Thymus (tissue), 11 donors: ENCODE data around the gene IMMP1L. TPM values are rescaled to one million over a fixed set of nuclear protein-coding genes. Genes with fewer than 3 reads are reported as not detected.
A peak's percentile ranks its signal among the peaks of the same experiment; 100 is the strongest.
"Not testable (repeated sequence)": the region's sequence is repeated elsewhere in the genome, so short reads cannot be mapped to it uniquely, and the experiment has no call there.

Experiments used
- DNase-seq, 9 donors: peaks; one replicate each; pipeline ENCODE4 v3.0.0-alpha.2; 2013; ENCODE audit warnings: low spot score in 9 of 9, low read depth in 6 of 9, missing footprints in 1 of 9
- H3K27ac ChIP-seq, 2 donors: one replicate each; pipeline ENCODE4 v1.5.1; 2013; ENCODE audit warnings: control low read depth in 1 of 2, low read depth in 1 of 2, low read length in 1 of 2, mild to moderate bottlenecking in 1 of 2, moderate library complexity in 1 of 2
- H3K27me3 ChIP-seq, 2 donors: one replicate each; pipeline ENCODE4 v1.5.1; 2013; ENCODE audit warnings: low read length in 1 of 2; ENCODE audit not compliant: control insufficient read depth in 2 of 2, insufficient read depth in 1 of 2
- H3K36me3 ChIP-seq, 2 donors: one replicate each; pipeline ENCODE4 v1.5.1; 2013; ENCODE audit warnings: low read length in 1 of 2, mild to moderate bottlenecking in 1 of 2, moderate library complexity in 1 of 2; ENCODE audit not compliant: control insufficient read depth in 2 of 2, insufficient read depth in 2 of 2
- H3K4me1 ChIP-seq, 2 donors: one replicate each; pipeline ENCODE4 v1.5.1; 2013; ENCODE audit warnings: low read length in 2 of 2; ENCODE audit not compliant: control insufficient read depth in 2 of 2, insufficient read depth in 2 of 2
- H3K4me3 ChIP-seq, 2 donors: one replicate each; pipeline ENCODE4 v1.5.1; 2013; ENCODE audit warnings: low read length in 2 of 2, control low read depth in 1 of 2, mild to moderate bottlenecking in 1 of 2
- H3K9me3 ChIP-seq, 2 donors: one replicate each; pipeline ENCODE4 v1.5.1; 2013; ENCODE audit warnings: low read length in 1 of 2, mild to moderate bottlenecking in 1 of 2; ENCODE audit not compliant: control insufficient read depth in 2 of 2, insufficient read depth in 1 of 2
- WGBS: extraction: QIAGEN DNeasy Blood & Tissue Kit; methylation state at CpG from one replicate; pipeline ENCODE4 v1.1.7; 2013; 5-methylcytosine and 5-hydroxymethylcytosine counted together
- polyA plus RNA-seq: library from polyadenylated mRNA; stranded (reverse); fragments of 200-250 nt; gene quantifications from one replicate; pipeline ENCODE4 v1.2.3, GENCODE V29; 2013
- total RNA-seq: library from RNA; stranded (reverse); fragments of 120-200 nt; gene quantifications from one replicate; pipeline ENCODE4 v1.2.4, GENCODE V29; 2013
- donor health status: healthy.

The IMMP1L gene
- total and polyA plus RNA-seq, 2 donors: 48.6 to 69.0 TPM

DNA sequence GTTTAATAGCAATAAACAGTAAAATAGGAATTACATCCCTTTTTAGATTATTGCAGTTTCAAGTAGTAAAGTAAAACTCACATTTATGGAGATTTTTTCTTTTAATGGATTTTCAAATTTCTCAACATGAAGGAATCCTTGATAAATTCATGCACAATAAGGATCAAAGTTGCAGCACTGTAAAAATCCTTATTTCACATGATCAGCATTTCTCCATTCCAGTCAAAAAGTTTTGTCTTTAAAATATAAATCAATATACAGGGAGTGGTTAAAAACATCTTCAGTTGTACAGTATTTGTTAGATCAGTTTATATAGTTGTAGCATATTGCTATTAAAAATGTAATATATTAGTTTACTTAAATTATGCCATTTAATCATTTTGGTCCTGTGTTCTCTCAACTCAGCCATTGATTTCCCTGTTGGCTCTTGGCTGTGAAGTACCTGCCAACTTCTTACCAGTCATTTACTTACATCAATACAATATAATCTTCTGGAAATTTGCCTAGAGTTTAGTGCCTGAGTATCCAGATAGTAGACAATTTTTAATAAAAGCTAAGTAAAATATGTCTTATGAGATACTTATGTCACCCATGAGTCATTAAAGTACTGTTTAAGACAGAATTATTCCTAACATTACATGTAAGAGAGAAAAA lies 12.2 kb upstream of the IMMP1L start:
- H3K9me3 ChIP-seq: peaks cover 0 to 3% of the 10 kb centered on the region in 2 donors
- H3K27ac ChIP-seq: no peak overlapping the region
- no peaks in the 10 kb centered on the region for H3K4me1 ChIP-seq
- DNase-seq: no peak
- no peak overlapping the region for H3K4me3 ChIP-seq
- H3K27me3 ChIP-seq: no peaks in the 10 kb centered on the region
- H3K36me3 ChIP-seq: peaks cover 0 to 4% of the 10 kb centered on the region in 2 donors

DNA sequence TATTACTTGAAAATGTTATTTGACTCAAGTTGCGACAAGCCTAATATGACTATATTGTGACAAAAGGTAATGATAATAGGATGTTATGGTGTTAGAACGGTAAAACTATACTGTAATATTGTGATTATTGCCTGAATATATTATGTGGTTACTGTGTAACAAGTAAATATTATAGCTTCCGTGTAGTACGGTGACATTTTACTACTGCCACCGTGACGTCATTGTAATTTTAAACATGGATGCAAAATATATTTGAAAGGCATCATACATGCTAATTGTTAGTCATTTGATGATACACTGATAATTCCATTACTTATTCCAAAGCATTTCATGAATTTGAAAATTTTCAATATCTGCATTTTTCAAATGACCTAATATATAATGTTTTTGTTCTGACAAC lies 2.7 kb upstream of the IMMP1L start:
- H3K4me1 ChIP-seq: no peaks in the 10 kb centered on the region
- 88% methylated on average over 6 of the region's 6 CpGs for WGBS
- no peaks in the 10 kb centered on the region for H3K9me3 ChIP-seq

DNA sequence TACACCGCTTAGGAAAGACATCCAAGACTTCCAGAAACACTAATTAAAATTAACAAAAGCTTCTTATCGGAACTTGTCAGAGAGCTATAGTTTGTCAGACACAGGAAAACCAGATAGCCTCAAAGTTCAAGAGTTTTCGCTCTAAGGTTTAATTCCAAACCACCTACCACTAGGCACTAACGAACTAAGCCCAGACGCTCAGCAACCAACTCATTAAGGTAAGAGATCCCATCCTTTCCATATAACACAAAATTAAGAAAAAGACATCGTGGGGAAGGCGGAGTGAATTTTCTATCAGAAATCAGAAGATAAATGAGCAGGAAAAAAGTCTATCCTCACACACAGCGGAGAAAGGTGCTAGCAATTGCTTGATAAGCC lies 382 bp downstream of the IMMP1L start:
- WGBS: 1% methylated on average over 8 of the region's 8 CpGs
- no peaks in the 10 kb centered on the region for H3K9me3 ChIP-seq
- H3K36me3 ChIP-seq: peaks cover 0 to 7% of the 10 kb centered on the region in 2 donors
- peak overlapping the region; percentile 53 to 87 for H3K27ac ChIP-seq
- peak in 1 of 9 donors; percentile 32 for DNase-seq
- H3K4me3 ChIP-seq: peak overlapping the region; percentile 74 to 98
- no peaks in the 10 kb centered on the region for H3K4me1 ChIP-seq
- H3K27me3 ChIP-seq: no peaks in the 10 kb centered on the region

More for the DNA sequence above, 2.7 kb upstream of the IMMP1L start:
- H3K27ac ChIP-seq: no peak overlapping the region
- no peaks in the 10 kb centered on the region for H3K27me3 ChIP-seq
- H3K36me3 ChIP-seq: no peaks in the 10 kb centered on the region
- H3K4me3 ChIP-seq: no peak overlapping the region
- no peak for DNase-seq

DNA sequence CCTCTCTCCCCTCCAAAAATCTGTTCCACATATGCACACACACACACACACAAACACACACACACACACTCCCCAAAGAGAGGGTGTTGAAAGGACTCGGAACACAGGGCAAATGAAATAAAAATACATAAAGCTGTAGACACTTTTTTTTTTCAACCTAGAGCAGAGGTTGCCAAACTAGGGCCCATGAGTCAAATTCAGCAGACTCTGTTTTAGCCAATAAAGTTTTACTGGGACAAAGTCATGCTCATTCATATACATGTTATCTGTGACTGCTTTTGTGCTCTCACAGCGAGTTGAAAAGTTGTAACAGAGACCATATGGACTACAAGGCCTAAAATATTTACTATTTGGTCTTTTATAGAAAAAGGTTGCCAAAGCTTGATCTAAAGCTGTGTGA lies 8.9 kb downstream of the IMMP1L start:
- H3K27me3 ChIP-seq: no peaks in the 10 kb centered on the region
- no peaks in the 10 kb centered on the region for H3K9me3 ChIP-seq
- DNase-seq: no peak
- no peak overlapping the region for H3K4me3 ChIP-seq
- WGBS: over 99% methylated on average over 2 of the region's 2 CpGs
- no peaks in the 10 kb centered on the region for H3K4me1 ChIP-seq
- no peak overlapping the region for H3K27ac ChIP-seq
- peaks cover 0 to 7% of the 10 kb centered on the region in 2 donors for H3K36me3 ChIP-seq

DNA sequence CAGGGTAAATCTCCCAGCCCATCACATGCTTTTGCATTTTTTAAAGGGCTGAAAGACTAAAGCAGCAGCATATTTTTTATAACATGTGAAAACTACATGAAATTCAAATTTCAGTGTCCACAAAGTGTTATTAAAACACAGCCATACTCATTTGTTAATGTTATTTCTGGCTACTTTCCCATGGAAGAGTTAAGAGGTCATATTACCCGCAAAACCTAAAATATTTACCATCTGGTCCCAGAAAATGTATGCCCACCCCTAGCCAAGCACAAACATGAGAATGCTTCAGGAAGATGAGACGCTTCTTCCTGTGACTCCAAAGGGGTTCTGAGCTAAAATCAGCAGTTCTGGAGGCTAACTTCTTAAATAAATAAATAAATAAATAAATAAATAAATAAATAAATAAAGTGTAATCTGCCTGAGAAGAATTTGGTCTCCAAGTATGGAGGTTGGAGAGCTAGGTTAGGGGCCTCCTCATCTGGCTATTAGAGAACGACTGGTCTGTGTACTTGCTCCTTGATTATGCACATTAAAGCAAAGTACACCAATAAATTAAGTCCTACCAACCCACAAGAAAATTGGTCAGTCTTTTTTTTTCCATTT lies 9.7 kb downstream of the IMMP1L start:
- Histone ChIP-seq H3K4me3 (no peak overlapping the region), H3K9me3 (no peaks in the 10 kb centered on the region), H3K4me1 (no peaks in the 10 kb centered on the region), H3K27ac (no peak overlapping the region), H3K36me3 (peaks cover under 1 to 4% of the 10 kb centered on the region in 2 donors), H3K27me3 (no peaks in the 10 kb centered on the region)
- DNase-seq: no peak
- WGBS: 97% methylated on average over 3 of the region's 3 CpGs

DNA sequence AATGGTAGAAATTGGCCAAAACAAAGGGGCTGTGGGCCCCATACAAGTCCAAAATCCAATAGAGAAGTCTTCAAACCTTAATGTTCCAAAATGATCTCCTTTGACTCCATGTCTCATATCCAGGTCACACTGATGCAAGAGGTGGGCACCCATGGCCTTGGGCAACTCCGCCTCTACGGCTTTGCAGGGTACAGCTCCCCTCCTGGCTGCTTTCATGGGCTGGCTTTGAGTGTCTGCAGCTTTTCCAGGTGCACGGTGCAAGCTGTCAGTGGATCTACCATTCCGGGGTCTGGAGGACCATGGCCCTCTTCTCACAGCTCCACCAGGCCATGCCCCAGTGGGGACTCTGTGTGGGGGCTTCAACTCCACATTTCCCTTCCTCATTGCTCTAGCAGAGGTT lies 15.7 kb downstream of the IMMP1L start:
- not testable (repeated sequence) for H3K4me1 ChIP-seq, H3K27me3 ChIP-seq, H3K27ac ChIP-seq, H3K4me3 ChIP-seq, H3K36me3 ChIP-seq, DNase-seq, H3K9me3 ChIP-seq
- WGBS: 99% methylated on average over 4 of the region's 4 CpGs

DNA sequence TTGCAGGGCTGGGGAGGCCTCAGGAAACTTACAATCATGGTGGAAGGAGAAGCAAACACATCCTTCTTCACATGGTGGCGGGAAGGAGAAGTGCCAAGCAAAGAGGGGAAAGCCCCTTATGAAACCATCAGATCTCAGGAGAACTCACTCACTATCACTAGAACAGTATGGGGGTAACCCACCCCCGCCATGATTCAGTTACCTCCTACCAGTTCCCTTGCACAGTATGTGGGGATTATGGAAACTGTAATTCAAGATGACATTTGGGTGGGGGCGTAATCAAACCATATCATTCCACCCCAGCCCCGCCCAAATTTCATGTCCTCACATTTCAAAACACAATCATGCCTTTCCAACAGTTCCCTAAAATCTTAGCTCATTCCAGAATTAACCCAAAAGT lies 16.2 kb downstream of the IMMP1L start:
- WGBS: 98% methylated on average over 4 of the region's 4 CpGs

DNA sequence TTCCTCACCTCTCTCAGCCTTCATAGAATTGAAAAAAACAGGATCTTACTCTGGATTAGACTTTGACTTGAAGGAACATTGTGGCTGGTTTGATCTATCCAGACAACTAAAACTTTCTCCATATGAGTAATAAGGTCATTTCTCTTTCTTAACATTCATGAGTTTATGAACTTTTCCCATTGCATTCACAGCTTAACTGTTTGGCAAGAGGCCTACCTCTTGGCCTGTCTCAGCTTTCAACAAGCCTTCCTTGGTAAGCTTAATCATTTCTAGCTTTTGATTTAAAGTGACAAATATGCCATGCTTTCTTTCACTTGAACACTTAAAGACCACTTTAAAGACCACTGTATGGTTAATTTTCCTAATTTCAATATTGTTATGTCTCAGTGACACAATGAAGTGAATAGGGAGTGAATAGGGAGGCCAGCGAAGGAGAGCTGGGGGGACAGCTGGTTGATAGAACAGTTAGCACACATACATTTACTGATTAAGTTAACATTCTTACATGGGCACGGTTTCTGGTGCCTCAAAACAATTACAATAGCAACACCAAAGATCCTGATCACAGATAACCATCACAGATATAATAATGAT lies 17.0 kb downstream of the IMMP1L start:
- WGBS: 96% methylated on average over 2 of the region's 2 CpGs
- no peak overlapping the region for H3K27ac ChIP-seq
- no peak for DNase-seq
- no peaks in the 10 kb centered on the region for H3K4me1 ChIP-seq
- peaks cover 0 to 4% of the 10 kb centered on the region in 2 donors for H3K36me3 ChIP-seq
- no peaks in the 10 kb centered on the region for H3K9me3 ChIP-seq
- no peaks in the 10 kb centered on the region for H3K27me3 ChIP-seq
- H3K4me3 ChIP-seq: no peak overlapping the region

More for the DNA sequence above, 16.2 kb downstream of the IMMP1L start:
- H3K4me3 ChIP-seq: no peak overlapping the region
- H3K27me3 ChIP-seq: no peaks in the 10 kb centered on the region
- H3K4me1 ChIP-seq: no peaks in the 10 kb centered on the region
- no peaks in the 10 kb centered on the region for H3K9me3 ChIP-seq
- no peak overlapping the region for H3K27ac ChIP-seq
- DNase-seq: no peak
- peaks cover 0 to 4% of the 10 kb centered on the region in 2 donors for H3K36me3 ChIP-seq

DNA sequence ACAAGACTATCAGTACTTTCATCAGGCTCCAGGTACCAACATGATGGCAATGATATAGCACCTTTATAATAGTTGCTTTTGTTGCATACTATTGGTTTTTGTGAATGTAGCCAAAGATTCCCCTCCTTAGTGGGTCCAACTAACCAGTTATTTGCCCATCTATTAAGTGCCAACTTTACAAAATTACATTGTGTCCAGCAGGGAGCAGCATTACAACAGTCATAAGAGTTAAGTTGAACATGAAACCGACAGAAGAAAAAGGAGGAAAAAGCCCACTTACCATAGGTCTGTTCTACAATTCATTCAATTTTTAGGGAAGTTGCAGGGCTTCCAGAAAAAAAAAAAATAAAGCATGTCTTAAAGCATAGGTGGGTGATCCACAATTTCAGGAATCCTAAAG lies 21.6 kb downstream of the IMMP1L start:
- Histone ChIP-seq H3K9me3 (no peaks in the 10 kb centered on the region), H3K4me1 (no peaks in the 10 kb centered on the region), H3K27ac (no peak overlapping the region), H3K36me3 (no peaks in the 10 kb centered on the region), H3K27me3 (no peaks in the 10 kb centered on the region), H3K4me3 (no peak overlapping the region)
- DNase-seq: peak in 7 of 9 donors; percentile 7 to 57 (median 16)
- WGBS: 42% methylated on average over 1 of the region's 1 CpG
